ENCODE measurements around the gene CNTN4.

GRCh38 chr3:2262204-2262603 lies 163.5 kb downstream of the CNTN4 start:
- TF ChIP-seq, protein P1, sequence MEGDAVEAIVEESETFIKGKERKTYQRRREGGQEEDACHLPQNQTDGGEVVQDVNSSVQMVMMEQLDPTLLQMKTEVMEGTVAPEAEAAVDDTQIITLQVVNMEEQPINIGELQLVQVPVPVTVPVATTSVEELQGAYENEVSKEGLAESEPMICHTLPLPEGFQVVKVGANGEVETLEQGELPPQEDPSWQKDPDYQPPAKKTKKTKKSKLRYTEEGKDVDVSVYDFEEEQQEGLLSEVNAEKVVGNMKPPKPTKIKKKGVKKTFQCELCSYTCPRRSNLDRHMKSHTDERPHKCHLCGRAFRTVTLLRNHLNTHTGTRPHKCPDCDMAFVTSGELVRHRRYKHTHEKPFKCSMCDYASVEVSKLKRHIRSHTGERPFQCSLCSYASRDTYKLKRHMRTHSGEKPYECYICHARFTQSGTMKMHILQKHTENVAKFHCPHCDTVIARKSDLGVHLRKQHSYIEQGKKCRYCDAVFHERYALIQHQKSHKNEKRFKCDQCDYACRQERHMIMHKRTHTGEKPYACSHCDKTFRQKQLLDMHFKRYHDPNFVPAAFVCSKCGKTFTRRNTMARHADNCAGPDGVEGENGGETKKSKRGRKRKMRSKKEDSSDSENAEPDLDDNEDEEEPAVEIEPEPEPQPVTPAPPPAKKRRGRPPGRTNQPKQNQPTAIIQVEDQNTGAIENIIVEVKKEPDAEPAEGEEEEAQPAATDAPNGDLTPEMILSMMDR (IDR thresholded peaks at IDR 0.05; ENCODE audit: insufficient read depth, low read length), result no peak
- TF ChIP-seq REST (IDR thresholded peaks at IDR 0.05; ENCODE audit: insufficient replicate concordance, low read depth), result no peak
